GM18861 (cell line): ENCODE results near the gene ZNF304.

ENCODE experiments used
- ATAC-seq: cut with Tn5 transposase; IDR thresholded peaks from one replicate; pipeline ENCODE4 v1.9.1; 2021; ENCODE audit not compliant: unreplicated experiment

Gene ZNF304

DNA sequence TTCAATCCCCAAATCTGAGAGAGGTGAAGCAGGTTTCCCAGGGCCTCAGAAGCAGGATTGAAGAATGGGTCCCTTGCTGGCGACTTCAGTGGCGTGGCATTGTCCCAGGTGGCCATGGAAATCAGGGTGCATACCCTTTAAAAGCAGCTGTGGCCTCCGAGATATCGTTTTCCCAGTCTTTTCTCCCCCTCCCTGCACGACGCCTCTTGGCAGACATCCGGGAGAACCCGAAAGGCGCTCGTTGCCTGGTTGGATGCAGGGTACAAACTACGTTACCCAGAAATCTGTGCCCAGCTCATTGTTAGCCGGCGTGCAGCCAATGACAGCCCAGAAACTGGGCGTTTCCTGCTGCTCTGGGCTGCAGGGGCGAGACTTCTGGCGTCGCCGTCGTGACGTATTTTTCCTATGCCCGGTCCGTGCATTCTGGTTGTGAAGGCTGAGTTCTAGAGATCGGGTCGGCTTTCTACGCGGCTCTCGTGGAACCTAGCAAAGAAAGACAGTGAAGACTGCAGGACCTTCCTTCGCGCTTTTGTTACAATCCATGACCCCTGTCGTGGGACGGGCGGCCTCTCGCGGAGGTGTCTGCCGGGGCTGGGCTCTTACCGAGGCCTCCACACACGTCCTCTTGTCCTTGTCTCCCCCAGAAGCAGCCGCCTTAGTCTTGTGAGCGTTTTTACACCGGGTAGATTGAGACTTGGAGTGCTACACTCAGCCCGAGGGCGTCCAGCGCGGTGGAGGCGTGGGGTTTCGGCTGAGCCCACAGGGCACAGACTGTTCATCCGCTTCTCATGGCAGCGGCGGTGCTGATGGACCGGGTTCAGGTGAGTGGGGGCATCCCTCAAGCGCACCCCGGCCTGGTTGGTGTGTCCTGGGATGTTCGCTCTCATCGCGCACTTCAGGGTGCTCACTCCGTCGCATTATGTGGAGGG, at the start of gene ZNF304:
Gene ZNF304 (plus strand): TSS at position 395 of the 929 bp plus-strand sequence. CDS start 394 bp downstream, at position 789.
- ATAC-seq = peak; percentile 93

DNA sequence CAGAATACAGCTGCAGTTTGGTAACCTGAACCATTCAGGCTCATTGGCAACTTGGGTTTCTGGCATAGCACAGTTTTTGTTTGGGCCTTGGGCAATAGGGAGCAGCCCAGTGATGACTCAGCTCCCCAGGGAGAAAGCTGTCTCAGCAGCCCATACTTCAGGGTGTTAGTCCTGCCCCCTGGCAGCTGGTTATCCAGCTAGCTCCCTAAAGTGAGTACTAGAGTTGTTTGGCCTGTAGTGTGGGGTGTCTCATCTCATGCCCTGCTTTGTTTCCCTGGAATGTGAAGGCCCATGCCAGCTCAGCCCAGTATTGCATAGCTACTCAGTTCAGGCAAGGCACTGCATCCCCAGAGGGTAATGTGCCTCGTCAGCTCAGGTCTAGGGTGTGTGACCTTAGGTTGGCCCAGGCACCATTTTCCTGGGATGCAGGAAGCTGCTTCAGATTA, 49.0 kb upstream of the ZNF304 start:
- no peak for ATAC-seq

DNA sequence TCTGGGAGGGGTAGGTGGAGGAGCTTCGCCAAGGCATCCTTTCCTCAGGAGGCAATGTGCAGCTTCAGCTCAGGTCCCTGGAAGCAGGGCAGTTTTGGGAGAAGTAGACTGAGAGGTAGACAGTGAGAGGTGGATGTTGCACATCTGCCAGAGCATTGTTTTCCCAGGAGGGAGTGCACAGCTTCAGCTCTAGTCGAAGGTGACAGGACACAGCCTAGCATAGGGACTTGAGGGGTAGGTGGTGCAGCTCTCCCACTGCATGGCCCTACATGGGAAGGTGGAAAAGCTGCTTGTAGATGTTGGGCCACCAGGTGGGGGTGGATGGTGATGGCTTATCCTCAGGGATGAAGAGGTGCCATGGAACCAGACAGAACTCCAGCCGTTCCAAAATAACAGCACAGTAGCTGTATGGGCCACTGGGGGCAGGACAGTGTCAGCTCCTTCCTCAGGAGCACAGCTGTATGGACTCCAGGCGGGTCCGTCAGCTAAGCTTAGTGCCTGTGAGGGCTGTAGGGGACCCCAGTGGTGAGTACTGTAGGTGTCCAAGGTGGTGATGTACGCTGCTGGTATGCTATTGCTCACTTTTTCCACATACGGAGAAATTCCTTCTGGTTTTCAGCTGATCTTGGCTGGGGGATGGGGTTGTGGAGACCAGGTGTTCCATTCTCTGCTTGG, 48.2 kb upstream of the ZNF304 start:
- ATAC-seq = no peak

- no peak for ATAC-seq
These were observed 46.0 kb upstream of the ZNF304 start for GRCh38 chr19:57305056-57305455.

- ATAC-seq = no peak
These were observed 42.6 kb upstream of the ZNF304 start for GRCh38 chr19:57308514-57308913.

- no peak for ATAC-seq
These were observed 40.3 kb upstream of the ZNF304 start for GRCh38 chr19:57310792-57311191.

- no peak for ATAC-seq
These were observed 36.9 kb upstream of the ZNF304 start for GRCh38 chr19:57314146-57314545.

- ATAC-seq = no peak
These were observed 33.6 kb upstream of the ZNF304 start for GRCh38 chr19:57317503-57317902.

DNA sequence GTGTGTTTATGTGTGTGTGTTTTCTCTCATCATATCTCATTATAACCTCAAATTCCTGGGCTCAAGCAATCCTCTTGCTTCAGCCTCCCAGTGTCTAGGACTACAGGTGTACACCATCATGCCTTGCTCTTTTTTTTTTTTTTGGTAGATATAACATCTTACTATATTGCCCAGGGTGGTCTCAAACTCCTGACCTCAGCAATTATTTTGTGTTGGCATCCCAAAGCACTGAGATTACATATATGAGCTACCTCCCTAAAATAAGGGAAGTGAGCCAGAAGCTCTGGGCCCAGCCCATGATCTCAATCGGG, 31.2 kb upstream of the ZNF304 start:
- no peak for ATAC-seq

DNA sequence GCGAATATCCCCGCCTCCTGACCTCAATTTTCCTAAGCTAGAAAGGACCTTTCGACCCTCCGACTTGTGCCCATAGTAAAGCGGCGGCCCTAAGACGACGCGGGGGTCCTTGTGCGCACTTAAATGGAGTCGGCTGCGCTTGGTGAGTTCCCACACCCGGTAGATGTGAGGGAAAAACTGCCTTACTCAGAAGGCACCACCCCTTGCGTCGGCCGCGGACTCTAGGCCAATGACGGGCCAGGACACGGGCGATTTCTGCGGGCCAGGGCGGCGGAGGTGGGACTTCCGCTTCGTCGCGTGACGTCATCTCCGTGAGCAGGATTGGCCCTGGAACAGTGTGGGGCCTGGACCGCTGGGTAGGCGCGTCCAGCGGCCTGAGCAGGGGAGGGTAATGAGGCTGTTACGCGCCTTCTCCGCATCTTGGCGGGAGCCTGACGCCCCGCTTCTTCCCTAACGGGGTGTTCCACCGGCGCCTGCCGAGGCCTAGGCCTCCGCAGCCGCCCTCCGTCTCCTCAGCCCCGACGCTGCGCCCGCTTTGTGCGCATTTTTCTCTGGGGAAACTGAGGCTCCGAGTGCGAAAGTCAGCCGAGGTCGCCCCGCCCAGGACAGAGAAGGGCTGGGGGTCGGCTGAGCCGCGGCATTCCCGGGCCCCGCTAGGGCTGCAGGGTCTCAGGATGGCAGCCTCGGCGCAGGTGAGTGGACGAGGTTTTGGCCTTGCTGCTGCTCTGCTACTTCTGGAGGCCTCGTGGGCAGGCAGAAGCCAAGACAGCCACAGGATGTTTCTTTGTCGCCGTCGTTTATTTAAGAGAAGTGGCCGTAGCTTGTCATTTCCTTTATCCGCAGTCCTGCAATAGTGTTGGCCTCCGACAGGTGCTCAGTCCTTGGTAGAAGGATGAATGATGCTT, 30.6 kb upstream of the ZNF304 start, which contains the start of gene ZNF543:
Gene ZNF543 (plus strand): TSS at position 293 of the 905 bp plus-strand sequence. CDS start 382 bp downstream, at position 675.
- peak; percentile 91 for ATAC-seq

- no peak for ATAC-seq
These were observed 30.0 kb upstream of the ZNF304 start for GRCh38 chr19:57321116-57321515.

- ATAC-seq = no peak
These were observed 29.3 kb upstream of the ZNF304 start for GRCh38 chr19:57321751-57322150.

GRCh38 chr19:57324992-57325391, 26.1 kb upstream of the ZNF304 start:
- ATAC-seq = no peak

- no peak for ATAC-seq
These were observed 23.1 kb upstream of the ZNF304 start for GRCh38 chr19:57327993-57328392.

DNA sequence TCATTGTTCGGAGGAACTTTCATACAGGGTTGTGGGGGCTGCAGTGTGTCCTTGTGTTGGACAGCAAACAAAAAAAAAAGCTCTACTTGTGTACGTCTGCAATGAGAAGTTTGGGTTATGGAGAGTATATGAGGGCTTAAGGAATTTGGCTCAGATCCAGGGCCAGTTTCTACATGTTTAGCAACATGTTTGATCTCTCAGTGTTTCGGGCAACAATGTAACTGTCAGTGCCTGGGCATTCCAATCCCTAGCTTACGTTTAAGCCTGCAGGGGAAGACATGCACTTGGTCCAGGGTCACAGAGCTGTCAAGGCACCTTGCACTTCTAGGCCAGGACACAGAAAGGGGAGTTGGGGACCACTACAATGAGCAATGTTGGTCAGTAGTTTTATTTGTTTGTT, 16.9 kb upstream of the ZNF304 start:
- ATAC-seq = no peak

GRCh38 chr19:57338877-57339276, 12.2 kb upstream of the ZNF304 start:
- ATAC-seq = no peak

GRCh38 chr19:57342582-57342981, 8.5 kb upstream of the ZNF304 start:
- ATAC-seq = no peak

- ATAC-seq = no peak
These were observed 2.9 kb upstream of the ZNF304 start for GRCh38 chr19:57348136-57348535.

- ATAC-seq = no peak
These were observed 796 bp downstream of the ZNF304 start for GRCh38 chr19:57351867-57352266.

- ATAC-seq = no peak
These were observed 4.8 kb downstream of the ZNF304 start for GRCh38 chr19:57355916-57356315.

DNA sequence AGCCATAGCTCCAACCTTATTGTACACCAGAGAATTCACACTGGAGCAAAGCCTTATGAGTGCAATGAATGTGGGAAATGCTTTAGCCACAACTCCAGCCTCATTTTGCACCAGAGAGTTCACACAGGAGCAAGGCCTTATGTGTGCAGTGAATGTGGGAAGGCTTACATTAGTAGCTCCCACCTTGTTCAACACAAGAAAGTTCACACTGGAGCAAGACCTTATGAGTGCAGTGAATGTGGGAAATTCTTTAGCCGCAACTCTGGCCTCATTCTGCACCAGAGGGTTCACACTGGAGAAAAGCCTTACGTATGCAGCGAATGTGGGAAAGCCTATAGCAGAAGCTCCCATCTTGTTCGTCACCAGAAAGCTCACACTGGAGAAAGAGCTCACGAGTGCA, 6.3 kb downstream of the ZNF304 start:
- ATAC-seq = no peak
